Endothelial cell (in vitro differentiated cells): ENCODE data around the gene STT3B. TPM values are rescaled to one million over a fixed set of nuclear protein-coding genes. Genes with fewer than 3 reads are reported as not detected.

Source experiments
- DNase-seq: peaks from one replicate; pipeline ENCODE4 v3.0.0; 2021; ENCODE audit warnings: low spot score
- H3K27ac Mint-ChIP-seq: one replicate; pipeline ENCODE4 v1.8.0; 2021; ENCODE audit warnings: mixed read lengths, inconsistent platforms; ENCODE audit not compliant: unreplicated experiment
- H3K27me3 Mint-ChIP-seq: one replicate; pipeline ENCODE4 v1.8.0; 2021; ENCODE audit warnings: mild to moderate bottlenecking, moderate library complexity, mixed read lengths, inconsistent platforms; ENCODE audit not compliant: unreplicated experiment
- H3K36me3 Mint-ChIP-seq: one replicate; pipeline ENCODE4 v1.8.0; 2021; ENCODE audit warnings: mild to moderate bottlenecking, low read depth, mixed read lengths, inconsistent platforms; ENCODE audit not compliant: unreplicated experiment
- H3K4me1 Mint-ChIP-seq: one replicate; pipeline ENCODE4 v1.8.0; 2021; ENCODE audit warnings: mild to moderate bottlenecking, mixed read lengths, inconsistent platforms; ENCODE audit not compliant: unreplicated experiment
- H3K4me3 Mint-ChIP-seq: one replicate; pipeline ENCODE4 v1.8.0; 2021; ENCODE audit warnings: mild to moderate bottlenecking, mixed read lengths, inconsistent platforms; ENCODE audit not compliant: unreplicated experiment
- H3K9me3 Mint-ChIP-seq: one replicate; pipeline ENCODE4 v1.8.0; 2021; ENCODE audit warnings: mixed read lengths, inconsistent platforms; ENCODE audit not compliant: unreplicated experiment
- CTCF ChIP-seq: fragments of 200-600 bp; sonication (generic); IDR thresholded peaks from one replicate; pipeline ENCODE4 v1.5.0; 2021; ENCODE audit warnings: antibody characterized with exemption; ENCODE audit not compliant: unreplicated experiment
- total RNA-seq: library from RNA; stranded (reverse); fragmentation: NEBNext Ultra II Directional; extraction: Animal tissue kit (Norgen Biotek cat#: 25700); gene quantifications from one replicate; pipeline ENCODE4 v1.2.1, GENCODE V29; 2021; ENCODE audit not compliant: unreplicated experiment

STT3B gene
- total RNA-seq, 1 donor from 2014 or later = 103 TPM

- Mint-ChIP-seq H3K27ac (no peak overlapping the region), H3K9me3 (no peaks in the 10 kb centered on the region), H3K4me1 (no peaks in the 10 kb centered on the region), H3K4me3 (no peak overlapping the region), H3K36me3 (no peaks in the 10 kb centered on the region), H3K27me3 (no peaks in the 10 kb centered on the region)
- TF ChIP-seq CTCF = no peak
- DNase-seq = no peak
These were observed 80.9 kb downstream of the STT3B start for GRCh38 chr3:31613654-31614053.

GRCh38 chr3:31614162-31614921 is 81.6 kb downstream of the STT3B start:
- no peak for DNase-seq
- TF ChIP-seq CTCF = no peak
- no peak overlapping the region for H3K27ac Mint-ChIP-seq
- H3K36me3 Mint-ChIP-seq = no peaks in the 10 kb centered on the region
- no peaks in the 10 kb centered on the region for H3K27me3 Mint-ChIP-seq
- H3K4me1 Mint-ChIP-seq = no peaks in the 10 kb centered on the region
- no peak overlapping the region for H3K4me3 Mint-ChIP-seq
- H3K9me3 Mint-ChIP-seq = no peaks in the 10 kb centered on the region

- Mint-ChIP-seq H3K4me1 (no peaks in the 10 kb centered on the region), H3K4me3 (no peak overlapping the region), H3K9me3 (no peaks in the 10 kb centered on the region), H3K36me3 (no peaks in the 10 kb centered on the region), H3K27me3 (no peaks in the 10 kb centered on the region), H3K27ac (no peak overlapping the region)
- no peak for DNase-seq
- no peak for TF ChIP-seq CTCF
These were observed 82.5 kb downstream of the STT3B start for GRCh38 chr3:31615071-31615875.

- no peaks in the 10 kb centered on the region for H3K4me1 Mint-ChIP-seq
- TF ChIP-seq CTCF = no peak
- H3K9me3 Mint-ChIP-seq = no peaks in the 10 kb centered on the region
- no peaks in the 10 kb centered on the region for H3K36me3 Mint-ChIP-seq
- no peak overlapping the region for H3K4me3 Mint-ChIP-seq
- no peak for DNase-seq
- no peak overlapping the region for H3K27ac Mint-ChIP-seq
- H3K27me3 Mint-ChIP-seq = no peaks in the 10 kb centered on the region
These were observed 84.0 kb downstream of the STT3B start for GRCh38 chr3:31616711-31617110.

- no peak for DNase-seq
- H3K36me3 Mint-ChIP-seq = peaks cover 4% of the 10 kb centered on the region
- no peak overlapping the region for H3K27ac Mint-ChIP-seq
- no peaks in the 10 kb centered on the region for H3K9me3 Mint-ChIP-seq
- no peaks in the 10 kb centered on the region for H3K4me1 Mint-ChIP-seq
- H3K4me3 Mint-ChIP-seq = no peak overlapping the region
- H3K27me3 Mint-ChIP-seq = peaks cover 3% of the 10 kb centered on the region
- no peak for TF ChIP-seq CTCF
These were observed 87.9 kb downstream of the STT3B start for GRCh38 chr3:31620656-31621055.
